Psoas muscle (tissue), 8 donors: ENCODE measurements around the gene PAM16. TPM values are rescaled to one million over a fixed set of nuclear protein-coding genes. Genes with fewer than 3 reads are reported as not detected.

Source experiments
- ATAC-seq, 4 donors: fragments of 200-7000 bp; cut with Tn5 transposase; one replicate each; pipeline ENCODE4 v1.9.1; 2020; ENCODE audit warnings: moderate library complexity in 3 of 4, mild to moderate bottlenecking in 2 of 4
- DNase-seq, 2 donors: peaks; one replicate each; pipeline ENCODE4 v3.0.0-alpha.2; 2020
- H3K27ac ChIP-seq: fragments of 200-600 bp; one replicate; pipeline ENCODE4 v1.8.0; 2022
- H3K27me3 ChIP-seq, 3 donors: fragments of 200-600 bp in 1 of 3; one replicate each; pipeline versions ENCODE4 v1.6.1 to v1.8.0; 2013 to 2022; ENCODE audit warnings: low read length in 2 of 3, mild to moderate bottlenecking in 2 of 3, moderate library complexity in 1 of 3; ENCODE audit not compliant: insufficient read depth in 3 of 3
- H3K36me3 ChIP-seq, 2 donors: fragments of 200-600 bp in 1 of 2; one replicate each; pipeline versions ENCODE4 v1.6.1 to v1.8.0; 2013 to 2022; ENCODE audit warnings: low read depth in 1 of 2, mild to moderate bottlenecking in 1 of 2, moderate library complexity in 1 of 2; ENCODE audit not compliant: insufficient read depth in 1 of 2
- H3K4me1 ChIP-seq: fragments of 200-600 bp; one replicate; pipeline ENCODE4 v1.8.0; 2022
- H3K4me3 ChIP-seq: fragments of 200-600 bp; one replicate; pipeline ENCODE4 v1.8.0; 2022; ENCODE audit warnings: mild to moderate bottlenecking
- H3K9me3 ChIP-seq: fragments of 200-600 bp; one replicate; pipeline ENCODE4 v1.8.0; 2022
- WGBS, 3 donors: extraction: QIAGEN DNeasy Blood & Tissue Kit; methylation state at CpG; one replicate each; pipeline versions ENCODE4 v1.1.6 to v1.1.7; 2013; 5-methylcytosine and 5-hydroxymethylcytosine counted together
- intact Hi-C, 2 donors: fragments of 100-400 bp; cut with DNase I; formaldehyde crosslinking; loops; one replicate each; pipeline versions ENCODE4 v1.11.0 to v1.14.2; 2022
- polyA plus RNA-seq, 3 donors: library from polyadenylated mRNA; stranded (reverse); fragments of 200-250 nt; gene quantifications; one replicate each; pipeline ENCODE4 v1.2.3, GENCODE V29; 2013
- total RNA-seq, 4 donors: library from RNA; stranded (reverse); fragmentation: NEBNext Ultra II Directional in 2 of 4; extraction: Animal tissue kit (Norgen Biotek cat#: 25700) in 2 of 4; gene quantifications; one replicate each; pipeline versions ENCODE4 v1.2.1 to v1.2.4, GENCODE V29; 2021 to 2023
- TF ChIP-seq, protein P1 (sequence below): fragments of 200-600 bp; IDR thresholded peaks from one replicate; pipeline ENCODE4 v1.8.0; 2022; ENCODE audit warnings: antibody characterized with exemption
- donor health status: healthy with polysubstance abuse.
- donor health status: DM: no; HTN: no; CAD: no; lungs with moderate emphysema.
- donor health status: Bipolar disorder and iron deficiency.
- donor health status: healthy.
- donor health status: DM: yes; HTN: yes; CAD: no.
- donor health status: DM: no; HTN: no; CAD: no.
- donor health status: DM: no; HTN: no; CAD: no.
- donor health status: DM: yes; HTN: yes; CAD: no.

The PAM16 gene
- total and polyA plus RNA-seq, 7 donors, result 60.5 to 163 (median 84.2) TPM

DNA sequence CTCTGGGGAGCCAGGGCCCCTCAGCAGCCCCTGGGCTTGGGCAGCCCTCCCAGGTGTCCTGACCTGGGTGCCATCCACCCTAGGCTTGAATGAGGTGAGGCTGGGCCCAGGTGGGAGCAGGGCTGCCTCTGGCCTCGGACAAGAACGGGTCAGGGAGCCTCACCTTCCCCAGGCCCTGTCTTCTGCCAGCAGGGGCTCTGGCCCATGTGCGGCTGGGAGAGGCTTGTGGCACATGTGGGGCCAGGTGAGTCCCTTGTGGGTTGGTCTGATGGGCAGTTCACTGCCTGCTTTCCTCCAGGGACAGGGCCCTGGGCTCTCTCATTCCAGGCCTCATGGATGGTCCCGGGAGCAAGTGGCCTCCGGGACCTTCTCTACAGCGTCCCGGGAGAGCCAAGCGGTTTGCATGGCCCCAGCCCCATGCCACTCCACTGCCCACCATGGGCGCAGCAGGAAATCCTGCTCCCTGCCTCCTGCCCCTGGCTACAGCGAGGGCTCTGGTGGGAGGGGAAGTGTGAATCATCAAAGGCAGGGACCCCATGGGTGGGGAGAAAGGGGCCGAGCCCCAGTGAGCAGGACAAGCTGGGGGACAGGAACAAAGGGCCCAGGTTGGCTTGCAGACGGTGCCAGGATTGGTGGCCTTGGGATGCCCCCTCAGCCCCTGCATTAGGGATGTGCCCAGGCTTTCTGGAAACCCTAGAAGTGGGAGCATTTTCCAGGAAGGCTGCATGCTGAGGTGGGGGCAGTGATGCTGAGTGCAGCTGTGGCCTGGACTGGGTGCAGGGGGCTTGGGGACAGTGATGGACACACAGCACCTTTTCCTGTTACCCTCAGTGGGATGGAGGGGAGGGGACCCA is 32.7 kb upstream of the PAM16 start:
- ATAC-seq (no peak), DNase-seq (no peak)
- no peak overlapping the region for H3K4me3 ChIP-seq
- no peaks in the 10 kb centered on the region for H3K36me3 ChIP-seq
- intact Hi-C loops, result no loop called here
- peaks cover 13% of the 10 kb centered on the region for H3K4me1 ChIP-seq
- TF ChIP-seq, protein P1, sequence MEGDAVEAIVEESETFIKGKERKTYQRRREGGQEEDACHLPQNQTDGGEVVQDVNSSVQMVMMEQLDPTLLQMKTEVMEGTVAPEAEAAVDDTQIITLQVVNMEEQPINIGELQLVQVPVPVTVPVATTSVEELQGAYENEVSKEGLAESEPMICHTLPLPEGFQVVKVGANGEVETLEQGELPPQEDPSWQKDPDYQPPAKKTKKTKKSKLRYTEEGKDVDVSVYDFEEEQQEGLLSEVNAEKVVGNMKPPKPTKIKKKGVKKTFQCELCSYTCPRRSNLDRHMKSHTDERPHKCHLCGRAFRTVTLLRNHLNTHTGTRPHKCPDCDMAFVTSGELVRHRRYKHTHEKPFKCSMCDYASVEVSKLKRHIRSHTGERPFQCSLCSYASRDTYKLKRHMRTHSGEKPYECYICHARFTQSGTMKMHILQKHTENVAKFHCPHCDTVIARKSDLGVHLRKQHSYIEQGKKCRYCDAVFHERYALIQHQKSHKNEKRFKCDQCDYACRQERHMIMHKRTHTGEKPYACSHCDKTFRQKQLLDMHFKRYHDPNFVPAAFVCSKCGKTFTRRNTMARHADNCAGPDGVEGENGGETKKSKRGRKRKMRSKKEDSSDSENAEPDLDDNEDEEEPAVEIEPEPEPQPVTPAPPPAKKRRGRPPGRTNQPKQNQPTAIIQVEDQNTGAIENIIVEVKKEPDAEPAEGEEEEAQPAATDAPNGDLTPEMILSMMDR, result no peak
- 92 to 94% (median 93%) methylated on average over 10 to 12 of the region's 12 CpGs for WGBS, 3 donors
- no peaks in the 10 kb centered on the region for H3K27me3 ChIP-seq
- no peak overlapping the region for H3K27ac ChIP-seq
- no peaks in the 10 kb centered on the region for H3K9me3 ChIP-seq

DNA sequence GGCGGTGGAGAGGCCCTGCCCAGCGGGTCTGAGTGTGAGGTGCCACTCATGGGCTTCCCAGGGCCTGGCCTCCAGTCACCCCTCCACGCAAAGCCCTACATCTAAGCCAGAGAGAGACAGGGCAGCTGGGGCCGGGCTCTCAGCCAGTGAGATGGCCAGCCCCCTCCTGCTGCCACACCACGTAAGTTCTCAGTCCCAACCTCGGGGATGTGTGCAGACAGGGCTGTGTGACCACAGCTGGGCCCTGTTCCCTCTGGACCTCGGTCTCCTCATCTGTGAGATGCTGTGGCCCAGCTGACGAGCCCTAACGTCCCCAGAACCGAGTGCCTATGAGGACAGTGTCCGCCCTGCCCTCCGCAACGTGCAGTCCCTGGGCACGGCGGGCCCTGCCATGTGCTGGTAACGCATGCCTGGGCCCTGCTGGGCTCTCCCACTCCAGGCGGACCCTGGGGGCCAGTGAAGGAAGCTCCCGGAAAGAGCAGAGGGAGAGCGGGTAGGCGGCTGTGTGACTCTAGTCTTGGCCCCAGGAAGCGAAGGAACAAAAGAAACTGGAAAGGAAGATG is 31.8 kb upstream of the PAM16 start:
- H3K27ac ChIP-seq, result no peak overlapping the region
- intact Hi-C loops, result no loop called here
- H3K9me3 ChIP-seq, result no peaks in the 10 kb centered on the region
- peaks cover 15% of the 10 kb centered on the region for H3K4me1 ChIP-seq
- DNase-seq (no peak), ATAC-seq (no peak)
- TF ChIP-seq, protein P1, result no peak
- no peaks in the 10 kb centered on the region for H3K36me3 ChIP-seq
- no peak overlapping the region for H3K4me3 ChIP-seq
- H3K27me3 ChIP-seq, result no peaks in the 10 kb centered on the region
- WGBS, 3 donors, result 78 to 83% (median 81%) methylated on average over 19 to 21 of the region's 21 CpGs

DNA sequence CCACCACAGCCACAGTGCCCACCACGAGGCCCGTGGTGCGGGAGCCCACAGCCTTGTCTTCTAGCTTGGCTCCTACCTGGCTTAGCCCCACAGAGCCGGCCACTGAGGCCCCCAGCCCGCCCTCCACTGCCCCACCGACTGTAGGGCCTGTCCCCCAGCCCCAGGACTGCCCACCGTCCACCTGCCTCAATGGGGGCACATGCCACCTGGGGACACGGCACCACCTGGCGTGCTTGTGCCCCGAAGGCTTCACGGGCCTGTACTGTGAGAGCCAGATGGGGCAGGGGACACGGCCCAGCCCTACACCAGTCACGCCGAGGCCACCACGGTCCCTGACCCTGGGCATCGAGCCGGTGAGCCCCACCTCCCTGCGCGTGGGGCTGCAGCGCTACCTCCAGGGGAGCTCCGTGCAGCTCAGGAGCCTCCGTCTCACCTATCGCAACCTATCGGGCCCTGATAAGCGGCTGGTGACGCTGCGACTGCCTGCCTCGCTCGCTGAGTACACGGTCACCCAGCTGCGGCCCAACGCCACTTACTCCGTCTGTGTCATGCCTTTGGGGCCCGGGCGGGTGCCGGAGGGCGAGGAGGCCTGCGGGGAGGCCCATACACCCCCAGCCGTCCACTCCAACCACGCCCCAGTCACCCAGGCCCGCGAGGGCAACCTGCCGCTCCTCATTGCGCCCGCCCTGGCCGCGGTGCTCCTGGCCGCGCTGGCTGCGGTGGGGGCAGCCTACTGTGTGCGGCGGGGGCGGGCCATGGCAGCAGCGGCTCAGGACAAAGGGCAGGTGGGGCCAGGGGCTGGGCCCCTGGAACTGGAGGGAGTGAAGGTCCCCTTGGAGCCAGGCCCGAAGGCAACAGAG is 31.0 kb upstream of the PAM16 start:
- H3K4me1 ChIP-seq, result peaks cover 22% of the 10 kb centered on the region
- DNase-seq (peak in 1 of 2 donors; percentile 17), ATAC-seq (no peak)
- intact Hi-C loops, result no loop called here
- no peaks in the 10 kb centered on the region for H3K27me3 ChIP-seq
- peak overlapping the region; percentile 7 for H3K4me3 ChIP-seq
- H3K27ac ChIP-seq, result peak overlapping the region; percentile 68
- WGBS, 3 donors, result 81 to 85% (median 85%) methylated on average over 51 to 55 of the region's 55 CpGs
- no peaks in the 10 kb centered on the region for H3K9me3 ChIP-seq
- no peaks in the 10 kb centered on the region for H3K36me3 ChIP-seq
- TF ChIP-seq, protein P1, result no peak

DNA sequence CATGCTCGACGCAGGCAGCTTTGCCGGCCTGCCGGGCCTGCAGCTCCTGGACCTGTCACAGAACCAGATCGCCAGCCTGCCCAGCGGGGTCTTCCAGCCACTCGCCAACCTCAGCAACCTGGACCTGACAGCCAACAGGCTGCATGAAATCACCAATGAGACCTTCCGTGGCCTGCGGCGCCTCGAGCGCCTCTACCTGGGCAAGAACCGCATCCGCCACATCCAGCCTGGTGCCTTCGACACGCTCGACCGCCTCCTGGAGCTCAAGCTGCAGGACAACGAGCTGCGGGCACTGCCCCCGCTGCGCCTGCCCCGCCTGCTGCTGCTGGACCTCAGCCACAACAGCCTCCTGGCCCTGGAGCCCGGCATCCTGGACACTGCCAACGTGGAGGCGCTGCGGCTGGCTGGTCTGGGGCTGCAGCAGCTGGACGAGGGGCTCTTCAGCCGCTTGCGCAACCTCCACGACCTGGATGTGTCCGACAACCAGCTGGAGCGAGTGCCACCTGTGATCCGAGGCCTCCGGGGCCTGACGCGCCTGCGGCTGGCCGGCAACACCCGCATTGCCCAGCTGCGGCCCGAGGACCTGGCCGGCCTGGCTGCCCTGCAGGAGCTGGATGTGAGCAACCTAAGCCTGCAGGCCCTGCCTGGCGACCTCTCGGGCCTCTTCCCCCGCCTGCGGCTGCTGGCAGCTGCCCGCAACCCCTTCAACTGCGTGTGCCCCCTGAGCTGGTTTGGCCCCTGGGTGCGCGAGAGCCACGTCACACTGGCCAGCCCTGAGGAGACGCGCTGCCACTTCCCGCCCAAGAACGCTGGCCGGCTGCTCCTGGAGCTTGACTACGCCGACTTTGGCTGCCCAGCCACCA is 30.2 kb upstream of the PAM16 start:
- H3K9me3 ChIP-seq, result no peaks in the 10 kb centered on the region
- peaks cover 31% of the 10 kb centered on the region for H3K4me1 ChIP-seq
- intact Hi-C loops, result no loop called here
- ATAC-seq (peak; percentile 78 to 88 (median 86)), DNase-seq (peak; percentile 78 to 90)
- H3K36me3 ChIP-seq, result no peaks in the 10 kb centered on the region
- peak overlapping the region; percentile 68 for H3K27ac ChIP-seq
- TF ChIP-seq, protein P1, result no peak
- no peaks in the 10 kb centered on the region for H3K27me3 ChIP-seq
- 33 to 46% (median 46%) methylated on average over 56 to 59 of the region's 59 CpGs for WGBS, 3 donors
- H3K4me3 ChIP-seq, result peak overlapping the region; percentile 7
